Activated naive CD4-positive, alpha-beta T cell treated with anti-CD3 and anti-CD28 coated beads, Interleukin-2, amount 50 U/mL, for 24 hours (primary cell): ENCODE data around the gene PON2.
A peak's percentile ranks its signal among the peaks of the same experiment; 100 is the strongest.
"Not testable (repeated sequence)": the region's sequence is repeated elsewhere in the genome, so short reads cannot be mapped to it uniquely, and the experiment has no call there.

Source experiments
- H3K27ac Mint-ChIP-seq: one replicate; pipeline ENCODE4 v1.8.0; 2021; ENCODE audit warnings: mild to moderate bottlenecking, mixed read lengths
- H3K27me3 Mint-ChIP-seq: one replicate; pipeline ENCODE4 v1.8.0; 2021; ENCODE audit warnings: mixed read lengths
- H3K36me3 Mint-ChIP-seq: one replicate; pipeline ENCODE4 v1.8.0; 2021; ENCODE audit warnings: mixed read lengths
- H3K4me1 Mint-ChIP-seq: one replicate; pipeline ENCODE4 v1.8.0; 2021; ENCODE audit warnings: mixed read lengths
- H3K4me3 Mint-ChIP-seq: one replicate; pipeline ENCODE4 v1.8.0; 2021; ENCODE audit warnings: mild to moderate bottlenecking, mixed read lengths
- H3K9me3 Mint-ChIP-seq: one replicate; pipeline ENCODE4 v1.8.0; 2021; ENCODE audit warnings: mixed read lengths

PON2 gene

DNA sequence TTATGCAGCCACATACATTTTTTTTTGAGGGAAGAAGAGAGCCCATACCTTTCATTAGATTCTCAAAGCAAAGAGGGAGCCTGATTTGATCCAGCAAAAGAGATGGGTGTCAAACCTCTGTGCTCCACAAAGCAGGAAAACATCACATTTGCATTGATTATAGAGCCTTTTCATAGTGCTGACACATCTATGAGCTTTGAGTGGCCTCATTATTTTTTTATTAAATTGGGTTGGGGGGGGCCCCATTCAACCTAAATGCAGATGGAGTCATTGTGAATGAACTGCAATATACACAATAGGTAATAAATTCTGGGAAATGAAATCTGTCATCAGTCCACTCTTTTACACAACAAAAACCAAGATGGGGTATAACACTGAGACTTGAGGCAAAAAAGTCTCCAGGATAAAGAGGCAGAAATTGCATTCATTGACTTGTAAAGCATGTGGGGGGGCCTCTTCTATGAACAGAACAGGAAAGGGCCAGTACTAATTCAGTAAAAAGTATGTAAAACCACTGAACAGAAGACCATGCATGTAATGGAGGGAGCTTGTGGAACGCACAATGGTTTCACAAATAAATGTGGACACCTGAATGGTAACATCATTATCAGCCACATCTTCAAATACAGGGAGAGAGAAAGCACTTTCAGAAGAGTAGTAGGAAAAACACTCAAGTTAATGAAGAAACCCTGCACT, 33.2 kb upstream of the PON2 start:
- Mint-ChIP-seq H3K27me3 (no peaks in the 10 kb centered on the region), H3K4me3 (no peak overlapping the region), H3K27ac (no peak overlapping the region), H3K4me1 (peaks cover 19% of the 10 kb centered on the region), H3K36me3 (no peaks in the 10 kb centered on the region), H3K9me3 (no peaks in the 10 kb centered on the region)

DNA sequence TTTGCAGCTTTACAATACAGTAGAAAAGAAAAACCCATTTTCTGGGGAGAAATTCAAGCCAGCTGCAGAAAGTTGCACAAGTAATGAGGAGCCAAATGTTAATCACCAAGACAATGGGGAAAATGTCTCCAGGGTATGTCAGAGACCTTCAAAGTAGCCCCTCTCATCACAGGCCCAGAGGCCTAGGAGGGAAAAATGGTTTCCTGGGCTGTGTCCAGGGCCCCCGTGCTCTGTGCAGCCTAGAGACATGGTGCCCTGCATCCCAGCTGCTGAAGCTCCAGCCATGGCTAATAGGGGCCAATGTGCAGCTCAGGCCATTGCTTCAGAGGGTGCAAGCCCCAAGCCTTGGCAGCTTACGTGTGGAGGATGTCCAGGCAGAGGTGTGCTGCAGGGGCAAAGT, 25.8 kb upstream of the PON2 start:
- not testable (repeated sequence) for H3K9me3 Mint-ChIP-seq, H3K4me1 Mint-ChIP-seq, H3K36me3 Mint-ChIP-seq, H3K27ac Mint-ChIP-seq, H3K4me3 Mint-ChIP-seq, H3K27me3 Mint-ChIP-seq

DNA sequence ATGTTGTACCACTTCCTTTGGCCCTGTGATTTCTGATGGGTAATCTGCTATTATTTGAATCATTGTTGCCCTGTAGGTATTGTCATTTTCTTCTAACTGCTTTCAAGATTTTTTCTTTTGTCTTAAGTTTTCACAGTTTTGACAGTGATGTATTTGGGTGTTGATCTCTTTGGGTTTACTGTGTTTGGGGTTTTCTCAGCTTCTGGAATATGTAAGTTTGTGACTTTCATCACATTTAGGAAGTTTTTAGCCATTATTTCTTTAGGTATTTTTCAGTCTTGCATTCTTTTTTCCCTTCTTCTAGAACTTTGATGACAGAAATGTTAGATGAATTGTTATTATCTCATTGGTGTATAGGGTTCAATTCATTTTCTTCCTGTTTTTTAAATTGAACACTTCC, 23.1 kb upstream of the PON2 start:
- Mint-ChIP-seq H3K27ac (no peak overlapping the region), H3K4me1 (no peaks in the 10 kb centered on the region), H3K36me3 (peaks cover 3% of the 10 kb centered on the region), H3K4me3 (no peak overlapping the region), H3K27me3 (peaks cover 10% of the 10 kb centered on the region), H3K9me3 (peaks cover 7% of the 10 kb centered on the region)

DNA sequence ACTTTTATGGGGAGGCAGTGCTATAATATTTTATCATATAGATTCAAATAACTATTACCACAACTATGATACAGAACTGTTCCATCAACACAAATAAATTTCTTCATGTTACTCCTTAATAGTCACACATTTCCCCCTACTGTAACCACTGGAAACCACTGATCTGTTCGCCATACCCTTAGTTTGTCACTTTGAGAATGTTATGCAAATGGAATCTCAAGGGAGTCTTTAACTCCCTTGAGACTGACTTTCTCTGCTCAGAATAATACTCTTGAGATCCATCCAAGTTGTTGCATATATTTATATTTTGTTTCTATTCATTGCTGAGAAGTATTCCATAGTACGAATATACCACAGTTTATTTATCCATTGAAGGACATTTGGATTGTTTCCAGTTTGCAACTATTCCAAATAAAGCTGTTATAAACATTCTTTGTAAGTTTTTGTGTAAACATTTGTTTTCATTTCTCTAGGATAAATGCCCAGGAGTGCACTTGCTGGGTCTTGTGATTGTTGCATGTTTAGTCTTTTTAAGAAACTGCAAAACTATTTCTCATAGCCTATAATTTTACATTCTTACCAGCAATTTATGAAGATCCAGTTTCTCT, 19.7 kb upstream of the PON2 start:
- Mint-ChIP-seq H3K27me3 (peaks cover under 1% of the 10 kb centered on the region), H3K36me3 (no peaks in the 10 kb centered on the region), H3K4me3 (no peak overlapping the region), H3K4me1 (no peaks in the 10 kb centered on the region), H3K9me3 (peaks cover 7% of the 10 kb centered on the region), H3K27ac (no peak overlapping the region)

DNA sequence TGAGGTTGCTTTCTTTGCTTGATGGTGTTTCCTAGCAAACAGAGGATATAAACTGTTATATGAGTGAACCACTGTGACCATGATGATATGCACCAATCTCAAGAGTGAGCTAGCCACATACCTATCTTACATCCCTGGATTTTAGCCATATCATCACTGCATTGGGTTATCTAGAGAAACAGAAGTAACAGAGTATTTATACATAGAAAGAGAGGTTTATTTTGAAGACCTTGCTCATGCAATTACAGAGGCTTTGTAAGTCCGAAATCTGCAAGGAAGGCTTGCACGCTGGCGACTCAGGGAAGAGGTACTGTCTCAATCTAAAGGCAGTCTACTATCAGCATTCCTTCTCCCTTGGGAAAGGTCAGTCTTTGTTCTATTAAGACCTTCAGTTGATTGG, 11.8 kb upstream of the PON2 start:
- no peak overlapping the region for H3K27ac Mint-ChIP-seq
- H3K27me3 Mint-ChIP-seq = no peaks in the 10 kb centered on the region
- H3K4me1 Mint-ChIP-seq = no peaks in the 10 kb centered on the region
- no peaks in the 10 kb centered on the region for H3K36me3 Mint-ChIP-seq
- no peaks in the 10 kb centered on the region for H3K9me3 Mint-ChIP-seq
- no peak overlapping the region for H3K4me3 Mint-ChIP-seq

DNA sequence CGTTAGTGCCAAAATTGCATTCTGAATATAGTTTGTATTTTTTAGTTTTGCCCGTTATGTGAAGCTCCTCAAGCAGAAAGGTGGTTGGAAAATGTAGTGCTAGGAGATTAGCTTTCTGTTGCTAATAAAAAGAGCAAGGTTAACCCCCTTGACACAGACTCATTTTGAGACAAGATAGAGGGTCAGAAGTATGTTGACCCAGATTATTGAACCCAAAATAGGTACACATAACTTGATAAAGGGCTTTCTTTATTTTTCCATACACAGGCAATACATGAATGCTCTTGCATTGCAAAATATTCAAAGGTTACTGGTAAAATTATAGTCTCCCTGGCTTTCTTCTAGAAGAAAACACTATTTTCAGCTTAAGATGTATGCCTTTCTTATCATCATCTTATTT, 10.0 kb upstream of the PON2 start:
- Mint-ChIP-seq H3K27ac (no peak overlapping the region), H3K4me1 (no peaks in the 10 kb centered on the region), H3K9me3 (no peaks in the 10 kb centered on the region), H3K27me3 (no peaks in the 10 kb centered on the region), H3K4me3 (no peak overlapping the region), H3K36me3 (no peaks in the 10 kb centered on the region)

DNA sequence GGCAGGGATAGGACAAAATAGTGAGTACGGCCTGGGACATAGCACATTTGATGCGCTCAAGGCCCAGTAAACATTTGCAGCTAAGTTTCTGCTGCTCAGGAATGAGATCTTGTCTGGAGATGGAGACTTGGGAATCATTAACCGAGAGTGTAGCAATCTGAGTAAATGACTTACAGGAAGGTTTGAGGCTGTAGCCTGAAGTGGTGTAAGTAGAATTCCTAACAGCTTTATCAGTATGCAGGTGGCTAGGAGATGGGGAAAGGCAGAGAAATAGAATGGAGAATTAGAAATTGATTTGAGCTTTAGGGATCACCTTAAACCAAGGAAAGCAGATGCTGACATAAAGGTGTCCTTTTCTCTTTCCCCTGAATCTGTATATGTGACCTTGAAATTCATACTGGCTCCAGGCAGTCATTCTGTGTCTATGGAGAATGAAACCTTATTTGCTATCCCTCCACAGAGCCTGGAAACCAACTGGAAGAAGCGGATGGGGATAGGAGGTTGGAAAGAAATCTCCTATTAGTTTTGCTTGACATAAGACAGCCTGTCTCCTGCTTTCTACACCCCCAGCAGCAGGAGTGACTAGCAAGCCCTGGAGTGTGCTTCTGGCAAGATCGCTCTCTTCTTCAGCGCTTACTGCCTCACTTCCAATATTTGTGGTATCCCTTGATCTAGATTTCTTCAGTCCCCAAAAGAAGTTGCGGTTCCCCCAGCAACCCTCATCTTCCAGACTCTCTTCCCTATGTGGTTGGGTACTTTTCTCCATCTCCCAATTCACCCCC, 6.4 kb upstream of the PON2 start:
- no peaks in the 10 kb centered on the region for H3K4me1 Mint-ChIP-seq
- H3K4me3 Mint-ChIP-seq = no peak overlapping the region
- H3K36me3 Mint-ChIP-seq = no peaks in the 10 kb centered on the region
- no peak overlapping the region for H3K27ac Mint-ChIP-seq
- H3K27me3 Mint-ChIP-seq = no peaks in the 10 kb centered on the region
- no peaks in the 10 kb centered on the region for H3K9me3 Mint-ChIP-seq

DNA sequence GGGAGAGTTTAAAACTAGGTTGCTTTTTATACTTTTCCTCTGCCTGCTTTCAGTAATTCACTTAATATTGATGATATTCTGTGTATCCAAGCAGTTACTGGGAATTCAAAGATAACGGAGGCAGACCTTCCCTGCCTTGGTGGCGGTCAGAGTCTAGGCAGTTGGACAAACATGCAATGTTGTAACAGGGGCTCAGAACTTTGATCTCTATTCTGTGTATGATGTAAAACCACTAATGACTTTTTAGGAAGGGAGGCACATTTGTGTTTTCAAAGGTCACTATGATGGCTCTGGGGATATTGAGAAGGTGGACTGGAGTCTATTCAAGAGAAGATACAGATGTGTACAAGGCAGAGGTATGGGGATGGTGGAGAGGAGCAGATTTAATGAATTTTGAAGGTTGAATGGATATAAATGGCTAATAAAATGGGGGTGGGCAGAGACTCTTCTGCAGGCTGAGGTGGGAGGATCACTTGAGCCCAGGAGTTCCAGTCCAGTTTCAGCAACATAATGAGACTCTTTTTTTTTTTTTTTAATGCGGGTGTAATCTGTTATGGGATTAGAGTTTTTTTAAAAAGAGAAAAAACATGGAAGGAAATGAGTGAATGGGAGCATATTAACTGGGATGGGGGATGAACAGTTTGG, 5.7 kb upstream of the PON2 start:
- H3K27me3 Mint-ChIP-seq = no peaks in the 10 kb centered on the region
- no peaks in the 10 kb centered on the region for H3K9me3 Mint-ChIP-seq
- no peaks in the 10 kb centered on the region for H3K36me3 Mint-ChIP-seq
- H3K27ac Mint-ChIP-seq = no peak overlapping the region
- H3K4me1 Mint-ChIP-seq = no peaks in the 10 kb centered on the region
- no peak overlapping the region for H3K4me3 Mint-ChIP-seq

DNA sequence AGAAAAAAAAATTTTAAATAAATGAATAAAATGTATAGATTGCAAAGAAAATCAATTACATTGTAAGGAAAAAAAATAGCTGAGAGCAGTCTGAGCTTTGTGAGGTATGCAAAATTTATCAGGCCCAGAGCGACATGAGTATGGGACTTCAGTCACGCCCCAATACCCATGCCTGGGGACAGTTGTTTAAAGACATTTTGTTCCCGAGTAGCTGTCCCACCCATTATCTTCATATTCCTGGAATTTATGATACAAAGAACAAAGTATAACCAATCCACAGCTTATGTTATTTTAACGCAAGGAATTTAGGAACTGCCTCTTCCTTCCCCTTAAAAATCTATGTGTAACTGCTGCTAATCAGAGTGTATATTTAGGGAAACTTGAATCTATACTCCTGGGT, 1.6 kb upstream of the PON2 start:
- Mint-ChIP-seq H3K36me3 (peaks cover 2% of the 10 kb centered on the region), H3K4me3 (no peak overlapping the region), H3K4me1 (peaks cover 9% of the 10 kb centered on the region), H3K9me3 (no peaks in the 10 kb centered on the region), H3K27ac (no peak overlapping the region), H3K27me3 (peaks cover 9% of the 10 kb centered on the region)

DNA sequence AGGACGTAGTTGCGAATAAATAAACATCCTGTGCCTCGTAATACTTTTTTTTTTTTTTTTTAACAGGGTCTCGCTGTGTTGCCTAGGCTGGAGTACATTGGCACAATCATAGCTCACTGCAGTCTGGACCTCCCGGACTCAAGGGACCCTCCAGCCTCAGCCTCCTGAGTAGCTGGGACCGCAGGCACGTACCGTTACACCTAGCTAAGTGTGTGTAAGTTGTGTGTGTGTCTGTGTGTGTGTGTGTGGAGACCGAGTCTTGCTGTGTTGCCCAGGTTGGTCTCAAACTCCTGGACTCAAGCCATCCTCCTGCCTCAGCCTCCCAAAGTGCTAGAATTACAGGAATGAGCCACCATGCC, 573 bp upstream of the PON2 start:
- peaks cover 11% of the 10 kb centered on the region for H3K27me3 Mint-ChIP-seq
- peak overlapping the region; percentile 84 for H3K4me3 Mint-ChIP-seq
- no peaks in the 10 kb centered on the region for H3K9me3 Mint-ChIP-seq
- H3K36me3 Mint-ChIP-seq = peaks cover 2% of the 10 kb centered on the region
- H3K27ac Mint-ChIP-seq = no peak overlapping the region
- H3K4me1 Mint-ChIP-seq = peaks cover 9% of the 10 kb centered on the region

DNA sequence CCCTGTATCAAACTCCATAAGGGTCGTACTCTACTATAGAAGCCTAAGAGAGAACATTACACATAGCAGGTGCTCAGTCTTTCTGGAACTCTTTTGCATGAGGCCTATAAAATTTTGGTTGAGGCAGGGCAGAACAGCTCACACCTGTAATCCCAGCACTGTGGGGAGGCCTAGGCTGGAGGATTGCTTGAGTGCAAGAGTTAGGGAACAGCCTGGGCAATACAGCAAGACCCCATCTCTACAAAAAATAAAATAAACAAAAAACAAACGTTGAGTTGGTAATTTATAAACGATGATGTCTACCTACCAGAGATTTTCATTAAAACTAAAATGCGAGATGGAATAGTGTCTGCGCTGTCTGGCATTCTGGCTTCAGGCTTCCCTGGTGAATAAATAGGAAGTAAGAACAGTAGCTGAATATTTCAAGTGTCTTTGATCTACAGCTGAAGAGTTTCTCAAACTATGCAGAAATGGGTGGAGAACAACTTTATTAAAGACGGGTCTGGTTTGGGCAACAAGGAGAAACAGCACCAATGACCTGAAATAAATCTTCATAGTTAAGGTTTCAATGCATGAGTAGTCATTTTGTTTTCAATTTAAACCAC, 774 bp downstream of the PON2 start:
- peaks cover 11% of the 10 kb centered on the region for H3K27me3 Mint-ChIP-seq
- H3K4me3 Mint-ChIP-seq = peak overlapping the region; percentile 70
- peaks cover 2% of the 10 kb centered on the region for H3K36me3 Mint-ChIP-seq
- no peaks in the 10 kb centered on the region for H3K9me3 Mint-ChIP-seq
- H3K4me1 Mint-ChIP-seq = peaks cover 9% of the 10 kb centered on the region
- peak overlapping the region; percentile 76 for H3K27ac Mint-ChIP-seq

DNA sequence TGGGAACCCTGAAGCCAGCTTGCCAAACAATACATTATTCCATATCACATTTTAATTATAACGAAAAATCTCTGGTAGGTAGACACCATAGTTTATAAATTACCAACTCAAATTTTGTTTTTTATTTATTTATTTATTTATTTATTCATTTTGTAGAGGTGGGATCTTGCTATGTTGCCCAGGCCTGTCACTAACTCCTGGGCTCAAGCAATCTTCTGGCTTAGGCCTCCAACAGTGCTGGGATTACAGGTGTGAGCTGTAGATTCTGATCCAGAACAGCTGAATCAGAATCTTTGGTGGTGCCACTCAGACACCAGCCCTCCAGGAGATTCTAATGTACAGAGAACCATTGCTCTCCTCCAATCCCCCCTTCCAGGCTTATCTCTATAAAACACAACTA, 1.7 kb downstream of the PON2 start:
- Mint-ChIP-seq H3K4me1 (peaks cover 9% of the 10 kb centered on the region), H3K27ac (no peak overlapping the region), H3K27me3 (peaks cover 11% of the 10 kb centered on the region), H3K9me3 (no peaks in the 10 kb centered on the region), H3K4me3 (no peak overlapping the region), H3K36me3 (peaks cover 2% of the 10 kb centered on the region)

DNA sequence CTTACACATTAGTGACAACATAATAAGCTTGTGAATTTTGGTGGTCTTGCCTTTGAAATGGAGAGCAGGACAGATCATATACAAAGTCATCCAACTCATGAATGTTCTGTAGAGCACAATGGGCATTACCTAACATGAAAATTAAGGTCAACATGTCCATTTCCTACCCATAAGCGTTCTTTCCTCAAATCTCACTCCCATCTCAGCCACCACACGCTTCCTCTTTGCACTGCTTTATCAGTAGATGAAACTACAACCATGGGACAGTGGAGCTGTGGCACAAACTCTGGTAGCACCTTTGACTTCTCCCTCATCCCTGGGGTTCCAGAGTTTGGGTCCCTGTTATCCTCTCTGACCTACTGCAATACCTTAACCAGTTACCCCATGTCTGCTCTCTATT, 2.2 kb downstream of the PON2 start:
- Mint-ChIP-seq H3K4me1 (peaks cover 9% of the 10 kb centered on the region), H3K4me3 (no peak overlapping the region), H3K9me3 (no peaks in the 10 kb centered on the region), H3K27ac (no peak overlapping the region), H3K36me3 (peaks cover 2% of the 10 kb centered on the region), H3K27me3 (peaks cover 11% of the 10 kb centered on the region)

DNA sequence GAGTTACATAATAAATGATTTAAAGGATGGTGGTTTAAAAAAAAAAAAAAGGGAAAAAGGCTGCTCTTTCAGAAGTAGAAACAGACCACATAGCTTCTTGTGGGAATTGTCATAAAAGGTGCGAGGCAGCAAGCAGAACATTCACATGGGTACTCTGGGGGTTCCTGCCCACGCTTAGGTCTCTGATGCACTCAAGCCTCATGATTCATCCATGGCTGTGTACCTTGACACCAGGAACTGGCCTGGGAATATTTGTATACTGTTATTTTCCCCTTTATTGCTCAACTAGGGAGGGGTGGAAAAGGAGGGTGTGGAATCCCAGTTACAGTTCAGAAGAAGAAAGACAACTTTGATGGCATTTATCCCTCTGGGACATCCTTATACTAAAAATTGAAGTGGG, 4.0 kb downstream of the PON2 start:
- Mint-ChIP-seq H3K4me3 (no peak overlapping the region), H3K4me1 (peaks cover 9% of the 10 kb centered on the region), H3K9me3 (no peaks in the 10 kb centered on the region), H3K27me3 (peaks cover 11% of the 10 kb centered on the region), H3K36me3 (peaks cover 2% of the 10 kb centered on the region), H3K27ac (no peak overlapping the region)

DNA sequence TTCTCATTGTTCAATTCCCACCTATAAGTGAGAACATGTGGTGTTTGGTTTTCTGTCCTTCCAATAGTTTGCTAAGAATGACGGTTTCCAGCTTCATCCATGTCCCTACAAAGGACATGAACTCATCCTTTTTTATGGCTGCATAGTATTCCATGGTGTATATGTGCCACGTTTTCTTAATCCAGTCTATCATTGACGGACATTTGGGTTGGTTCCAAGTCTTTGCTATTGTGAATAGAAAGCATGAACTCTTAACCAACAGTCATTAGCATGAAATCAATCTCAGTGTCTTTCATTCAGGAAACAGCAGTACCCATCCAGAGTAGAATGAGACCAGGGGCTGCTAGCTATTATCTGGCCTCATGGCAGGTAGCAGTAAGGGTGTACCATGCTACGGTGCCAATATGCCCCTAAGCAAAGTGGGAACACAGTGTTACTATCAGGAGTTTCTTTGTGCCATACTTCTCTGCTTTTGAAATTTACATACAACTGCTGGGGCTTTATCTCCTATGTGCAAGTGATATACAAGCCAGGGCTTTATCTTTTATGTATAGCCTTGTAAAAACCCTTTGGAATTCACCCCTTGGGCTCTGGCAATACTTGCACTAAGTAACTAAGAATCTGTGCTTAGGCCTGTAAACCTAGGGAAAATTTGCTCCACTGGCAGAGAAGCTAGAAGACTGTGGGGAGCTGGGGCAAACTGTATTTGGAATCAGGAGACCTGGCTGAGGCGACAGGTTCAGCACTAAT, 5.4 kb downstream of the PON2 start:
- H3K36me3 Mint-ChIP-seq = peaks cover 2% of the 10 kb centered on the region
- H3K9me3 Mint-ChIP-seq = no peaks in the 10 kb centered on the region
- peaks cover 9% of the 10 kb centered on the region for H3K27me3 Mint-ChIP-seq
- H3K4me1 Mint-ChIP-seq = peaks cover 4% of the 10 kb centered on the region
- H3K4me3 Mint-ChIP-seq = no peak overlapping the region
- H3K27ac Mint-ChIP-seq = no peak overlapping the region
